CD4-positive, alpha-beta memory T cell (primary cell): ENCODE measurements around the gene EOLA2. TPM values are rescaled to one million over a fixed set of nuclear protein-coding genes. Genes with fewer than 3 reads are reported as not detected.

Experiments
- CTCF ChIA-PET: fragments of 350-600 bp; sonication (Branson Sonifier 250); formaldehyde crosslinking; loops from one replicate; lab custom pipeline; 2021; ENCODE audit warnings: inconsistent platforms; ENCODE audit not compliant: partially characterized antibody; lab: Charles Lee
- POLR2A ChIA-PET: fragments of 350-600 bp; sonication (Branson Sonifier 250); formaldehyde crosslinking; loops from one replicate; lab custom pipeline; 2021; ENCODE audit not compliant: partially characterized antibody; lab: Charles Lee
- DNase-seq, 5 donors: peaks; one replicate each; pipeline versions ENCODE4 v3.0.0 to v3.0.0-alpha.2; 2020 to 2022; ENCODE audit warnings: mixed read lengths in 1 of 5
- H3K27ac ChIP-seq: one replicate; pipeline ENCODE4 v1.7.0; 2013; ENCODE audit warnings: low read depth, low read length
- H3K27me3 ChIP-seq: 2 replicates; pipeline ENCODE4 v1.7.0; 2013; ENCODE audit warnings: mild to moderate bottlenecking, low read length, moderate library complexity; ENCODE audit not compliant: insufficient read depth
- H3K36me3 ChIP-seq: 2 replicates; pipeline ENCODE4 v1.7.0; 2013; ENCODE audit warnings: mild to moderate bottlenecking, low read length, moderate library complexity; ENCODE audit not compliant: insufficient read depth
- H3K4me1 ChIP-seq: 2 replicates; pipeline ENCODE4 v1.7.0; 2013; ENCODE audit warnings: mild to moderate bottlenecking, low read length, moderate library complexity; ENCODE audit not compliant: insufficient read depth
- H3K4me3 ChIP-seq, 2 donors: one replicate each; pipeline ENCODE4 v1.7.0; 2013; ENCODE audit warnings: low read length in 2 of 2, mild to moderate bottlenecking in 1 of 2
- H3K9me3 ChIP-seq, 2 donors: one replicate each; pipeline ENCODE4 v1.7.0; 2013; ENCODE audit warnings: low read length in 2 of 2, control low read depth in 1 of 2; ENCODE audit not compliant: control insufficient read depth in 1 of 2
- H3K27ac Mint-ChIP-seq, 7 donors: one replicate each; pipeline ENCODE4 v1.8.0; 2020 to 2021; ENCODE audit warnings: mixed read lengths in 7 of 7, mild to moderate bottlenecking in 6 of 7, inconsistent platforms in 3 of 7, moderate library complexity in 3 of 7
- H3K27me3 Mint-ChIP-seq, 2 donors: one replicate each; pipeline ENCODE4 v1.8.0; 2020 to 2021; ENCODE audit warnings: mixed read lengths in 2 of 2
- H3K36me3 Mint-ChIP-seq, 2 donors: one replicate each; pipeline ENCODE4 v1.8.0; 2020 to 2021; ENCODE audit warnings: mixed read lengths in 2 of 2, inconsistent platforms in 1 of 2, mild to moderate bottlenecking in 1 of 2
- H3K4me1 Mint-ChIP-seq, 4 donors: one replicate each; pipeline ENCODE4 v1.8.0; 2020 to 2021; ENCODE audit warnings: mixed read lengths in 4 of 4, mild to moderate bottlenecking in 1 of 4
- H3K4me3 Mint-ChIP-seq, 8 donors: one replicate each; pipeline ENCODE4 v1.8.0; 2020 to 2021; ENCODE audit warnings: mixed read lengths in 8 of 8, mild to moderate bottlenecking in 7 of 8, moderate library complexity in 6 of 8, inconsistent platforms in 3 of 8
- H3K9me3 Mint-ChIP-seq, 8 donors: one replicate each; pipeline ENCODE4 v1.8.0; 2020 to 2021; ENCODE audit warnings: mixed read lengths in 8 of 8, mild to moderate bottlenecking in 5 of 8, inconsistent platforms in 3 of 8, moderate library complexity in 1 of 8
- intact Hi-C: fragments of 100-400 bp; cut with micrococcal nuclease; formaldehyde crosslinking; loops from one replicate; pipeline ENCODE4 v1.15.1; 2023
- polyA plus RNA-seq, 2 donors: library from polyadenylated mRNA; unstranded; fragments of 300-500 nt; fragmentation: Illumina TruSeq; gene quantifications; one replicate each; pipeline ENCODE4 v1.2.3, GENCODE V29; 2021
- total RNA-seq, 2 experiments: library from RNA; stranded (reverse); gene quantifications; one replicate each; pipeline ENCODE4 v1.2.3, GENCODE V29; 2021

Gene EOLA2
- total RNA-seq (10 to 100 TPM; 38.1 to 41.1 TPM), polyA plus RNA-seq (10 to 100 TPM; 22.3 to 38.8 TPM)

- H3K4me1 Mint-ChIP-seq: peaks cover 3 to 16% (median 8%) of the 10 kb centered on the region in 4 donors
- peaks cover 0 to 8% of the 10 kb centered on the region in 2 donors for H3K36me3 Mint-ChIP-seq
- Histone ChIP-seq H3K27ac (peak within 1 kb of the TSS; percentile 90), H3K9me3 (no peaks in the 10 kb centered on the region), H3K4me3 (peak within 1 kb of the TSS; percentile 22 to 66), H3K27me3 (no peaks in the 10 kb centered on the region), H3K4me1 (peaks cover 11% of the 10 kb centered on the region), H3K36me3 (no peaks in the 10 kb centered on the region)
- peaks cover 0 to 2% (median 0%) of the 10 kb centered on the region in 8 donors for H3K9me3 Mint-ChIP-seq
- H3K4me3 Mint-ChIP-seq: peak within 1 kb of the TSS; percentile 80 to 97 (median 93)
- DNase-seq: peak; percentile 89 to 97 (median 95)
- no peaks in the 10 kb centered on the region for H3K27me3 Mint-ChIP-seq
- intact Hi-C loops: no loop called here
- CTCF ChIA-PET: interaction anchor here (0.9 to 4.1 kb wide), 3 partner anchors 64 to 545 kb away, joined by 3 to 30 read pairs (median 3); partner anchors contain the start of gene EOLA1
- peak within 1 kb of the TSS; percentile 93 to 100 (median 99) for H3K27ac Mint-ChIP-seq
- POLR2A ChIA-PET: interaction anchor here (0.6 to 3.9 kb wide), 14 partner anchors 26 to 840 kb away, joined by 3 to 83 read pairs (median 4); partner anchors contain the start of genes EOLA1, IDS, MTM1 and MTMR1
These were observed at the start of gene EOLA2 for GRCh38 chrX:149938427-149938880. EOLA2 (minus strand) TSS chrX:149938491; CDS start chrX:149933874, 4,617 bp downstream.

GRCh38 chrX:149987613-149988012 lies 49.3 kb upstream of the EOLA2 start:
- Mint-ChIP-seq H3K27me3 (no peaks in the 10 kb centered on the region), H3K4me3 (no peak overlapping the region), H3K9me3 (no peaks in the 10 kb centered on the region), H3K4me1 (no peaks in the 10 kb centered on the region), H3K27ac (no peak overlapping the region), H3K36me3 (peaks cover under 1 to 3% of the 10 kb centered on the region in 2 donors)
- Histone ChIP-seq H3K27ac (no peak overlapping the region), H3K4me1 (no peaks in the 10 kb centered on the region), H3K9me3 (no peaks in the 10 kb centered on the region), H3K27me3 (no peaks in the 10 kb centered on the region), H3K36me3 (no peaks in the 10 kb centered on the region), H3K4me3 (no peak overlapping the region)
- intact Hi-C loops: no loop called here
- no peak for DNase-seq
- ChIA-PET POLR2A (no interaction called here), CTCF (no interaction called here)

- no peaks in the 10 kb centered on the region for H3K27me3 Mint-ChIP-seq
- ChIA-PET POLR2A (no interaction called here), CTCF (no interaction called here)
- Histone ChIP-seq H3K9me3 (no peaks in the 10 kb centered on the region), H3K36me3 (no peaks in the 10 kb centered on the region), H3K4me3 (no peak overlapping the region), H3K27ac (no peak overlapping the region), H3K4me1 (no peaks in the 10 kb centered on the region), H3K27me3 (no peaks in the 10 kb centered on the region)
- no peak for DNase-seq
- H3K9me3 Mint-ChIP-seq: no peaks in the 10 kb centered on the region
- intact Hi-C loops: no loop called here
- no peak overlapping the region for H3K27ac Mint-ChIP-seq
- no peak overlapping the region for H3K4me3 Mint-ChIP-seq
- peaks cover 0 to 2% of the 10 kb centered on the region in 2 donors for H3K36me3 Mint-ChIP-seq
- H3K4me1 Mint-ChIP-seq: peaks cover 0 to 1% (median 0%) of the 10 kb centered on the region in 4 donors
These were observed 46.1 kb upstream of the EOLA2 start for GRCh38 chrX:149984411-149984810.

- Histone ChIP-seq H3K9me3 (no peaks in the 10 kb centered on the region), H3K4me3 (no peak overlapping the region), H3K27me3 (no peaks in the 10 kb centered on the region), H3K4me1 (no peaks in the 10 kb centered on the region), H3K36me3 (no peaks in the 10 kb centered on the region), H3K27ac (no peak overlapping the region)
- no peak for DNase-seq
- POLR2A ChIA-PET: no interaction called here
- CTCF ChIA-PET: no interaction called here
- no peaks in the 10 kb centered on the region for H3K27me3 Mint-ChIP-seq
- H3K27ac Mint-ChIP-seq: no peak overlapping the region
- H3K4me1 Mint-ChIP-seq: peaks cover 0 to 1% (median 0%) of the 10 kb centered on the region in 4 donors
- H3K4me3 Mint-ChIP-seq: no peak overlapping the region
- H3K9me3 Mint-ChIP-seq: no peaks in the 10 kb centered on the region
- intact Hi-C loops: no loop called here
- H3K36me3 Mint-ChIP-seq: peaks cover 0 to 2% of the 10 kb centered on the region in 2 donors
These were observed 44.0 kb upstream of the EOLA2 start for GRCh38 chrX:149982310-149982709.

GRCh38 chrX:149979126-149979644 lies 40.9 kb upstream of the EOLA2 start:
- no peaks in the 10 kb centered on the region for H3K27me3 ChIP-seq
- intact Hi-C loops: no loop called here
- H3K36me3 Mint-ChIP-seq: peaks cover 0 to 2% of the 10 kb centered on the region in 2 donors
- no peak overlapping the region for H3K27ac Mint-ChIP-seq
- no peaks in the 10 kb centered on the region for H3K9me3 ChIP-seq
- ChIA-PET POLR2A (no interaction called here), CTCF (no interaction called here)
- H3K4me3 Mint-ChIP-seq: no peak overlapping the region
- peaks cover 0 to 1% (median 0%) of the 10 kb centered on the region in 4 donors for H3K4me1 Mint-ChIP-seq
- H3K27me3 Mint-ChIP-seq: no peaks in the 10 kb centered on the region
- no peak overlapping the region for H3K4me3 ChIP-seq
- H3K36me3 ChIP-seq: no peaks in the 10 kb centered on the region
- H3K27ac ChIP-seq: no peak overlapping the region
- no peaks in the 10 kb centered on the region for H3K4me1 ChIP-seq
- DNase-seq: no peak
- H3K9me3 Mint-ChIP-seq: no peaks in the 10 kb centered on the region

GRCh38 chrX:149962859-149963757 lies 24.8 kb upstream of the EOLA2 start:
- DNase-seq: peak in 4 of 5 donors; percentile 2 to 21 (median 12)
- H3K27ac Mint-ChIP-seq: peak overlapping the region in 2 of 7 donors; percentile 25 to 74
- no peaks in the 10 kb centered on the region for H3K27me3 ChIP-seq
- H3K36me3 ChIP-seq: no peaks in the 10 kb centered on the region
- H3K9me3 ChIP-seq: no peaks in the 10 kb centered on the region
- CTCF ChIA-PET: no interaction called here
- no peak overlapping the region for H3K27ac ChIP-seq
- H3K4me3 ChIP-seq: no peak overlapping the region
- no peaks in the 10 kb centered on the region for H3K27me3 Mint-ChIP-seq
- H3K36me3 Mint-ChIP-seq: peaks cover 12 to 26% of the 10 kb centered on the region in 2 donors
- no peak overlapping the region for H3K4me3 Mint-ChIP-seq
- H3K4me1 ChIP-seq: no peaks in the 10 kb centered on the region
- intact Hi-C loops: loop anchor here (2.0 kb wide), 2 partner anchors 22 to 754 kb away; no protein-coding TSS in a partner anchor
- no peaks in the 10 kb centered on the region for H3K9me3 Mint-ChIP-seq
- H3K4me1 Mint-ChIP-seq: no peaks in the 10 kb centered on the region
- POLR2A ChIA-PET: no interaction called here

- Histone ChIP-seq H3K4me3 (no peak overlapping the region), H3K4me1 (no peaks in the 10 kb centered on the region), H3K27ac (no peak overlapping the region), H3K9me3 (no peaks in the 10 kb centered on the region), H3K27me3 (no peaks in the 10 kb centered on the region), H3K36me3 (no peaks in the 10 kb centered on the region)
- Mint-ChIP-seq H3K27me3 (no peaks in the 10 kb centered on the region), H3K4me3 (no peak overlapping the region), H3K9me3 (no peaks in the 10 kb centered on the region), H3K27ac (no peak overlapping the region), H3K4me1 (peaks cover 0 to 2% (median 0%) of the 10 kb centered on the region in 4 donors), H3K36me3 (peaks cover 8 to 24% of the 10 kb centered on the region in 2 donors)
- DNase-seq: no peak
- CTCF ChIA-PET: no interaction called here
- intact Hi-C loops: loop anchor here (2.0 kb wide), 2 partner anchors 21 to 755 kb away; no protein-coding TSS in a partner anchor
- POLR2A ChIA-PET: no interaction called here
These were observed 23.7 kb upstream of the EOLA2 start for GRCh38 chrX:149962010-149962409.
